ENCODE measurements around the gene TEX261. TPM values are rescaled to one million over a fixed set of nuclear protein-coding genes. Genes with fewer than 3 reads are reported as not detected.

Gene TEX261
- total RNA-seq, 1 donor from 2014 or later, result 71.3 TPM

DNA sequence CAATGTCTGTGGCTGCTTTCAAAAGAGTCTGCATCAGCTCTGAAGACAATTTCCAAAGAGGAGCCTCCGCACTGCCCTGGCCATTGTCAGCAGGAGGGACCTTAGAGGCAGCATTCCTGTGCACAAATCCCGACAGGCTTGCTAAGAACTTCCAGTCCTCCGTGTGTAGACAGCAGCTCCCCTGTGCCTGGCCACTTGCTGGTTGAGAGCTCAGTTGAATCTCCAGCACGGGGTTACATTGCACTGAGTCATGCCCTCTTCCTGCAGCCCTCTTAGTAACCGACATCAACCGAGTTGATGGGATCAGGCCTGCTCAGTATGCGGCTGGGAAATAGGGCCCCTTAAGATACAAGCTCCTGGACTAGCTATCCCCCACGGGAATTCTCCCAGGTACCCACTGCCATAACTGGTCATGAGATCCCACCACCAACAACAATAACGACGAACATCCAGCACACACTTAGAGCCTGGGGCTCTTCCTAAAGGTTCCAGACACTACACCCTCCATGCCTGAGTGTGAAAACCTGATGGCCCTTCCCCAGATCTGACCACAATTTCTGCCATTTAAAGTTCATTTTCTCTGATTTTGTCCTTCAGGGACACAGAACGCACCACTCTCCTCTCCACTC is 47.0 kb downstream of the TEX261 start:
- ATAC-seq (peak in 1 of 2 donors; percentile 29), DNase-seq (no peak)
- peak overlapping the region; percentile 42 for H3K4me3 ChIP-seq
- peaks cover 16% of the 10 kb centered on the region for H3K27me3 ChIP-seq (ENCODE audit: low read depth)
- H3K36me3 ChIP-seq, result no peaks in the 10 kb centered on the region
- intact Hi-C loops (cut with DNase I), result no loop called here
- no peaks in the 10 kb centered on the region for H3K9me3 ChIP-seq
- H3K4me1 ChIP-seq, result peaks cover 15% of the 10 kb centered on the region
- H3K27ac ChIP-seq, result no peak overlapping the region
- TF ChIP-seq, protein P1, sequence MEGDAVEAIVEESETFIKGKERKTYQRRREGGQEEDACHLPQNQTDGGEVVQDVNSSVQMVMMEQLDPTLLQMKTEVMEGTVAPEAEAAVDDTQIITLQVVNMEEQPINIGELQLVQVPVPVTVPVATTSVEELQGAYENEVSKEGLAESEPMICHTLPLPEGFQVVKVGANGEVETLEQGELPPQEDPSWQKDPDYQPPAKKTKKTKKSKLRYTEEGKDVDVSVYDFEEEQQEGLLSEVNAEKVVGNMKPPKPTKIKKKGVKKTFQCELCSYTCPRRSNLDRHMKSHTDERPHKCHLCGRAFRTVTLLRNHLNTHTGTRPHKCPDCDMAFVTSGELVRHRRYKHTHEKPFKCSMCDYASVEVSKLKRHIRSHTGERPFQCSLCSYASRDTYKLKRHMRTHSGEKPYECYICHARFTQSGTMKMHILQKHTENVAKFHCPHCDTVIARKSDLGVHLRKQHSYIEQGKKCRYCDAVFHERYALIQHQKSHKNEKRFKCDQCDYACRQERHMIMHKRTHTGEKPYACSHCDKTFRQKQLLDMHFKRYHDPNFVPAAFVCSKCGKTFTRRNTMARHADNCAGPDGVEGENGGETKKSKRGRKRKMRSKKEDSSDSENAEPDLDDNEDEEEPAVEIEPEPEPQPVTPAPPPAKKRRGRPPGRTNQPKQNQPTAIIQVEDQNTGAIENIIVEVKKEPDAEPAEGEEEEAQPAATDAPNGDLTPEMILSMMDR (IDR thresholded peaks at IDR 0.05), result no peak

DNA sequence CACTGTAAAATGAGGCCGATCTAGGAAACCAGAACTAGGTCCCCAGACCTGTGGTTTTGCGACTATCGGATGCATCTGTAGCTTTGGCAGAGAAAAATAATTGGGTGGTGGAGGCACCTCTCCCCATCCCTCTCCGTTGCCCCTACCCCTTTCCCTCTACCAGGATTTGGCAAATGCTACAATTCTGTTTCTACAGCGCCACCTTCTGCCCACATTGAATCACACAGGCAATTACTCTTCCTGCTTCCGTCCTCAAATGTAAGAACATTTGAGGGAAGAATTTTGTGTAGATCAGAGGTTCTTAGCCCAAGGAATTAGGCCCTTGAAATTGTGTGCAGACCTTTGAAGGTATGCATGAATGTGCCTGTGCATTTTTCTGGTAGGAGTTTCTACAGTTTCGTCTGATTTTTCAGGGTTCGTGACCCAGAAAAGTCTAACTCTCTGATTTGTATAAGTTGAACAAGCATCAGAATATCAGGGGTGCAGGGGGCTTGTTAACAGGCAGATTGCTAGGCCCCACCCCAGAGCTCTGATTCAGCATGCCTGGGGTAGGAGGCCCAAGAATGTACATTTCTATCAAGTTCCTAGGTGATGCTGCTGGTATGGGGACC is 47.7 kb downstream of the TEX261 start:
- Histone ChIP-seq H3K9me3 (no peaks in the 10 kb centered on the region), H3K4me1 (peaks cover 15% of the 10 kb centered on the region), H3K27ac (no peak overlapping the region), H3K27me3 (ENCODE audit: low read depth) (peaks cover 13% of the 10 kb centered on the region), H3K4me3 (no peak overlapping the region), H3K36me3 (no peaks in the 10 kb centered on the region)
- intact Hi-C loops (cut with DNase I), result no loop called here
- TF ChIP-seq, protein P1 (IDR thresholded peaks at IDR 0.05), result peak; percentile 72
- ATAC-seq (peak; percentile 38 to 40), DNase-seq (no peak)

DNA sequence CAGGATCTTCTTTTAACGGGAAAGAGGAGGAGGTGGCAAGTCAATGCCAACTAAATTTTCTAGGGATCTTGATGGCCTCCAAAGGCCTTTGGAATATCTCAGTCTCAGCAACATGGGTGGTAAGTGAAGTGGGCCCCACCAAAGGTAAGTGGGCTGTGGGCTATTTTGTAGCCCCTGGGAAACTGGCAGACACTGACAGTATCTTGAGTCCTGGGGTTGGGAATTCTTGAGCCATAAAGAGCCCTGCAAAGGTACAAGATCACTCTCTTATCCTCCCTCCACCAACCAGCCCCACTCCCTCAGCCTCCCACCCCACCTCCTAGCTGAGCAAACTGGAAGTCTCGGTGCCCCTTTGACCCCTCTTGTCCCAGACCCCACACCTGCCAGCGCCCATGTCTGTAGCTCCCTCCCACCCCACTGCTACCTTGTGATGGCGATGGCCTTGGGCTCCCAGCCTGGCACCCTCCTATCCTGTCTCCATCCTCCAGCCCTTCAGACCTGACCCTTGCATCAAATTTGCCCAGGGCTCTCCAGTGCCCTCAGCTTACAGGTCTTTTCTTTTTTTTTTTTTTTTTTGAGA is 50.5 kb downstream of the TEX261 start:
- intact Hi-C loops (cut with DNase I), result no loop called here
- TF ChIP-seq, protein P1 (IDR thresholded peaks at IDR 0.05), result no peak
- H3K36me3 ChIP-seq, result no peaks in the 10 kb centered on the region
- no peak overlapping the region for H3K4me3 ChIP-seq
- H3K9me3 ChIP-seq, result no peaks in the 10 kb centered on the region
- H3K4me1 ChIP-seq, result peaks cover 15% of the 10 kb centered on the region
- no peak overlapping the region for H3K27ac ChIP-seq
- DNase-seq, result no peak
- no peak for ATAC-seq
- H3K27me3 ChIP-seq (ENCODE audit: low read depth), result peaks cover 14% of the 10 kb centered on the region

DNA sequence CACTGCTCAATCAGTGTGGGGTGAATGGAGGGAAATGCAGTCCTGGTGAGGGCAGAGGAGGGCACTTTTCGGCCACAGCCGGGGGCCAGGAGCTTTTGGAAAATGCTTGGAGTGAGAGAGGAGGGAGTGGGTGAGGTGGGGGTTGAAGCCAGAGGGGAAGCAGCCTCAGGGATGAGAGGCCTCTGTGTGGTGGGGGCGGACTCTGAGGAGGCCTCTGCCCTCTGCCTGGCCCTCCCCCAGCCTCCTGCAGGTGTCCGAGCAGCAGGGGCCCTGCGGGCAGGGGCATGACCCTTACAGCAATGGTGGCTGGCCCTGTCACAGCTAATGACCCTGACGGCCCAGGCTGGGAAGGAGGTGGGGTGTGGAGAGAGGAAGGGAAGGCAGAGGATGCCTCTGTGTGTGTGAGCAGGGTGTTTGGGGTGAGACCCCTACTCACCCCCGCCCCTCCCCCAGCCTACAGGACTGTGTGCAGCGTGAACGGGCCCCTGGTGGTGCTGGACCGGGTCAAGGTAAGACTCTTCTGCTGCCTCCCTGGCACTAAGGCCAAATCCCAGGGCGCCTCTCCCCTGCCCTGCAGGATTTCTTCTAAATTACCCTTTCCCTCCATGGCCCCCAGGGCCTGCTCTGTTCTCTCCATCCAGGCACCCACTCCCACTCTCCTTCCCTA is 51.3 kb downstream of the TEX261 start:
- intact Hi-C loops (cut with DNase I), result no loop called here
- ATAC-seq, result no peak
- H3K27me3 ChIP-seq (ENCODE audit: low read depth), result peaks cover 14% of the 10 kb centered on the region

More for the DNA sequence above, 51.3 kb downstream of the TEX261 start:
- TF ChIP-seq, protein P1 (IDR thresholded peaks at IDR 0.05), result no peak
- peaks cover 10% of the 10 kb centered on the region for H3K4me1 ChIP-seq
- DNase-seq, result no peak
- H3K4me3 ChIP-seq, result no peak overlapping the region
- H3K36me3 ChIP-seq, result no peaks in the 10 kb centered on the region
- H3K27ac ChIP-seq, result no peak overlapping the region
- H3K9me3 ChIP-seq, result no peaks in the 10 kb centered on the region
